CD4-positive, alpha-beta T cell treated with Interleukin-4 for 4 hours (primary cell): ENCODE data around the gene HDAC4.

Source experiments
- DNase-seq: peaks from one replicate; pipeline ENCODE4 v3.0.0-alpha.2; 2020

Gene HDAC4

DNA sequence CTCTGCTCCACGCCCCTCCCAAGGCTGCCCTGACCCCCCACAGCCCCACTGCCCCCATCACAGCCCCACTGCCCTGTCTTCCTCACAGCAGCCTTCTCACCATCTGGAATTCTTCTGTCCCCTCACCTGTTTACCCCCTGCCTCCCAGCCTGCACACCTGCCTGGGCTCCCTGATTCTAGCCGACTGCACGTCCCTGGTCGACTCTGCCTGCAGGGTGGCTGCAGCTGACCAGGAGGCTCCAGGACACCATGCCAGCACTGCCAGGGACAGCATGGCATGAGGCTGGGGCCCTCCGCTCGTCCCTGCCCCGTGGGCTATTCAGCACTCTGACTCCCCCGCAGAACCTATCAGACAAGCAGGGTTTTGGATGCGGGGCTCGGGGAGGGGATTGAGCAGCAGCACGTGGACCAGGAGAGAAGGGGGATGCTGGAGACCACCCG lies 254.1 kb downstream of the HDAC4 start:
- DNase-seq = no peak

DNA sequence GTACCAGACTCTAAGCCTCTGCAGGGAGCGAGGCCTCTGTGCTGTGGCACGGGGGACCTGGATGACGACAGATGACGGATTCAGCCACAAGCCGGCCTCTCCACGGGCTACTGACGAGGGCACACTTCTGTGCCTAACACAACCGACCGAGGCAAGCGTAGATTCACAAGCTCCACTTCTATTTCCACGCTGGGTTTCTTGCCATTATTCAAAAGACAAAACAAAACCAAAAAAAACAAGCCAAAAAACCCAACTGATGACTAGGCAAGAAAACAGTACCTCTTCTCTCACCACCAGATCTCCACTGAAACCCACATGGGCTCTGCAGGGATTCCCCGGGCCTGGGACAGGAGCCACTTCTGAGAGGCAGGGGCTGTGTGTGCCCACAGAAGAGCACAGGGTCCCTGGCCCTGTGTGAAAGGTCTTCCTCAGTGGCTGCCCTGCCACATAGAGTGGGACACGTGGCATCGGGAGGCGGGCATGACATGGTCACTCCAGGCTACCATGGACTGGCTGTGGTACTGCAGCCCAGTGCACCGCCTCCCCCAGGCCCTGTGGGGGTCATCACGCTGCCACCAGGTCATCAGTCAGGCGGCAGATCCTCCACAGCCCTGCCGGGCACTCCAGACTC lies 254.7 kb downstream of the HDAC4 start:
- DNase-seq = no peak

DNA sequence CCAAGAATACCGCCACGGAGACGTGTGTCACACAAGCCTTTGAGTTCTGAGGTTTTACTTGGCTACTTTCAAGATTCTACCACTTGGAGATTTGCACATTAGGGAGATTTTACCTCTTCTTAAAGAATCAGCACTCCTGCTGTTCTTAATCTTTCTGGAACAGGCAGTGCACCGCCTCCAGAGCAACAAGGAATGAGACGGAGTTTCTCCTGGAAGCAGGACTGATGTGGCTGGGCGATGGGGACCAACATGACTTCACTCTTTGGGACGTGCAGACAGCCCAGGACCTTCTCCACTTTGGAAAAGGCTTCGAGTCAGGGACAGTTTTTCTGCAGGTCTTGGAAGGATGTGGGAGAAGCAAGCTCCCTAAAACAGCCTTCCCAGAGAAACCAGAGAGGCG lies 255.2 kb downstream of the HDAC4 start:
- DNase-seq = no peak

DNA sequence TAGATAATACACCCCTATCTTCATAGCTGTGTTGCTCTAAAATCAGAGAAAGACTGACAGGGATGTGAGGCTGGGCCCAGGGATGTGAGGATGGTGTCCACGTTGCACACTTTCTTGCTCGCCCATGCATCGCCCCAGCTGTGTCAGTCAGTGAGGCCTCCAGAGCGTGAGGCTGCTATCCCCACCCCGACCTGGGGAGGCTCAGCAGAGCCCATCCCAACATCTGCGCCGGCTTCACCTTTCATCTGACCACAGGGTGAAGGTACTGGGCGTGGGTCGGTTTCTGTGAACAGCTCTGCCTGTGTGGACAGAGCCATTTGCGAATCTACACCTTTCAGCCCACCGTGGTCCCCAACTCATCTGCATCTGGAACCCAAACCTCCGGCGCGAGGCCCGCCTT lies 255.7 kb downstream of the HDAC4 start:
- DNase-seq = no peak

DNA sequence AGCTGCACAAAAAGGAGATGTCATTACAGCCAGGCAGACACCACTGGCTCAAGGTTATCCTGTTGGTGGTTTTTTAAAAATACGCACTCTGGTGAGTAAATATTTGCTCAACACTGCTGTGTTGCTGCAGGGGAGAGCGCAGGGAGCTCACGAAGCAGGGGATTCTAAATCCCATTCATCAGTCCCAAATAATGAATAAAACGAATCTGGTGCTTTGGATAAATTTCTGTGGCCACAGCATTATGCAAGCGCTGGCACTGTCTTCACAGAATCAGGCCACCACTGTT lies 256.2 kb downstream of the HDAC4 start:
- DNase-seq = no peak

DNA sequence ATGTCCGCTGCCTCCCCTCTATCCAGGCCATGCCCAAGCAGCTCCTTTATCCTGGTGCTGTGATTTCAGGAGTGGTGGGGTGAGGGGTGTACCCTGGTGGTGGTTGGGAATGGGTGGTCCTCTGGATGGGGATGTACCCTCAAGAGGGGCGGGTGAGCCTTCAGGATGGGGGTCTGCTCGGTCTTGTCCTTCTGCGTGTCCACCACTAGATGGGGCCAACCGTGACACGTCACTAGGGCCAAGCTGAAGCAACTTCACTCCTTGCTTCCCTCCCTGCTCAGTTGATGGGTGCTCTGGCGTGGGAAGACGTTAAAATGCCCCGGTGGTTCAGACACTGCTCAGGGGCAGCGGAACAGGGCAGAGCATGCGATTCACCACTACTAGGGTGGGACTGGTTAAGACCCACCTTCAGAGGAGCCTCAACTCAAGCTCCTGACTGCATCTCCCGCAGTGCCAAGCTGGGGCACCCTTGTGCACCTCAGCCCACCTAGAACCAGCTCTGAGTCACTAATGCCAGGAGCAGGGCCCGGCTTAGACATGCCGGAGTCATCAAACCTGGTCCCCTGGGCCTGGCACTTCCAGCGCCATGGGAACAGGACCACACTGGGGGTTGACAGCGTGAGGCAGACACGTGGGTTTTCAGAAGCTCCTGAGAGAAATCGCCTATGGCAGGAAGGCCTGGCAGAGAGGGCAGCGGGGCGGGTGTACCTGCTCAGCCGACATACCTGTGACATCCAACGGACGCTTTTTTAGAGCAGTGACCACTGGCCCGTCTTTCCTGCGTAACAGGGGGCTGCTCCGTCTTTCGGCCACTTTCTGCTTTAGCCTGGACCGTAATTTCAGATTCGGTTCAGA lies 256.7 kb downstream of the HDAC4 start:
- no peak for DNase-seq

DNA sequence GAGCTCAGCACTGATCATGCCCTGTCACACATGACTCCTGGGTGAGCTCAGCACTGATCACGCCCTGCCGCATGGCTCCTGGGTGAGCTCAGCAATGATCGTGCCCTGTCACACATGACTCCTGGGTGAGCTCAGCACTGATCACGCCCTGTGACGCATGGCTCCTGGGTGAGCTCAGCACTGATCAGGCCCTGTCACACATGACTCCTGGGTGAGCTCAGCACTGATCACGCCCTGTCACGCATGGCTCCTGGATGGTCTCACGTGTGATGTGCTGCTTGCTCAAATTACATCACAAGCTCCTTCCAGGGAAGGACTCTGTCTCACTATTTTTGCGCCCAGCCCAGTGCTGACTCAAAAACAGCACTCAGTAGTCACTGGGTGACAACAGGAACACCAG lies 258.0 kb downstream of the HDAC4 start:
- DNase-seq = no peak

DNA sequence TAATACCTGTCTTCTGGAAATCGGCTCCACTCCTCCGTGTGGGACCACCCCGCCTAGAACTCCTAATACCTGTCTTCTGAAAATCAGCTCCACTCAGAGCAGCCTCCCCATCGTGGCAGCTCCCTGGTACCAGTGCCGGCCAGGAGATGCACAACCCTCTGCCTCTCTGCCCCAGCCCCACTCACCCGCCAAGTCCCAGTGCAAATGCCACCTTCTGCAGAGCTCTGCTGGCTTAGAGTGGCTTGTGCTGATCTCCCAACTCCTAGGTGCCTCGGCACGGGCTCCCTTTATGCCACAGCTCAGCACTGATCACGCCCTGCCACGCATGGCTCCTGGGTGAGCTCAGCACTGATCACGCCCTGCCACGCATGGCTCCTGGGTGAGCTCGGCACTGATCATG lies 258.5 kb downstream of the HDAC4 start:
- no peak for DNase-seq

DNA sequence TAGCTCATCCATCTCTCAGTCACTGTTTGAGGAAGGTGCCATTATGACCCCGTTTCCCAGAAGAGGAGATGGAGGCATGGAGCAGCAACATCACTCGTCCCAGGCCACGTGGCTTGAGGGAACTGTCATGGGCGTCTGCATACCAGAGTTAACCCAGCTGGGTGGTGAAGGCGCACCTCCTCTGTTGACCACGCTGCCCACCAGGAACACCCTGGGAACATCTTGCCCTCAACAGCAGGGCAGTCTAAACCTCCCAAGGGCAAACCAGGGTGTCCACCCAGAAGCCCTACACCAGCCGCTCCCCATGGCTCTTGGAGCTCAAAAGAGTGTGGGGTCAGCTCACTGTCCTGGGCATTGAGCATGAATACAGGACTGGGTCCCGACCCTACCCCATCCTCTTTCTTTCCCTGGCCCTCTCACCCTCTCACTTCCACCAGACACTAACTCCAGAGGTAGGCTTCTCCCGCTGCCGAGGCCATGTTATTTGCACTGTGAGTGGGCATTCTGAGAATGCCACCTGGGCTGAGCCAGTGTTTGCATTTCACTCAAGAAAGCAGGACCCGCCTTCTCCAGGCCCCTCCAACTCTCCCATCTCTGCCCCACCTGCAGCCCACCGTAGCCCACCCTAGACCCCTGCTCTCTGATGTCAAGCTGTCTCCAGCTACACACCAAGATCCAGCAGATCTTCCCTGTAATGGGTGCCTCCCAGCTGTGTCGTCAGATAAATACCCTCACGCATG lies 259.6 kb downstream of the HDAC4 start:
- no peak for DNase-seq

DNA sequence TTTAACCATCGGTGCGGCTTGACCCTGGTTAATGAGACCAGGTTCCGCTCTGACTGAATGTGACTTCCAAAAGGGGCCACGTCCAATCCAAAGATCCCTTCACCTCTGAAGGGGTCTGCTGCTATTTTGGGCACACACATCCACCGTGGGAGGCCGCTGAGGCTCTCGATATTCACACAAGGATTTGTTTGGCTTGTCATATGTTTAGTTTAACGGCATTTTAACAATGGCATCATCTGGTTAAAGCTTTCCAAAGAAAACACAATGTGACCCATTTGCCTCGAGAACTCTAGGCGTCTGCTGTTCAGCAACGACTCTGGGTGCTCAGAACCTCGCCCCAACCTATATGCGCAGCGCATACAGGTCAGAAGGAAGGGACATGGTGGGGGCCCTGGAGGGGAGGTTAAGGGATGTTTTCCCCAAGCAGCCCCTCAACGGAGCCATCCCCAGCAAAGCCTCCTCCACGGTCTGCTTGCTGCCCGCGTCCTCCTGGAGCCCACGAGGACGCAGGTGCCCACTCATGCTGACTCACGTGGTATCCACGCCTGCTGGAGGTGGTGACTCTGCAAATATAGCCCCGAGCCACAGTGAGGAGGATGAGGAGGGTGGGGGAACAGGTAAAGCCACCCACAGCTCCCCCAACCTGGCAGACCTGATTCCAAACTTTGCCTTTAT lies 260.3 kb downstream of the HDAC4 start:
- DNase-seq = no peak

DNA sequence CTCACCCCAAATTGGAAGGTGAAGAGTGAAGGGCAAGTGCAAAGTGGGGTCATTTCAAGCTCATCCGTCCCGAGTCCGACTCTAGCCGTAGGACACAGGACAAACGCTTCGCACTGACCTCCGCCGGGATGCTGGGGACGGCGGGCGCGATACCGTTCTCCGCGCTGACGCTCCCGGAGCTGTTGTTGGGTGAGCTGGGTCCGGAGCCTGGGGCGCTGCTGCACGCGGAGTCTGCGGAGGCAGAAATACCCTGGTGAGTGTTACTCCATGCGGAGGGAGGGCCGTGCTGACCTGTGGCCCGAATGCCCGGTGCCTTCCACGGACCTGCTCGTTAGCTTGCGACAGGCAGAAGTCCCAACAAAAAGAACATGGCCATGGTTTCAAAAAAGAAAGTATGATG lies 261.3 kb downstream of the HDAC4 start:
- DNase-seq = no peak

DNA sequence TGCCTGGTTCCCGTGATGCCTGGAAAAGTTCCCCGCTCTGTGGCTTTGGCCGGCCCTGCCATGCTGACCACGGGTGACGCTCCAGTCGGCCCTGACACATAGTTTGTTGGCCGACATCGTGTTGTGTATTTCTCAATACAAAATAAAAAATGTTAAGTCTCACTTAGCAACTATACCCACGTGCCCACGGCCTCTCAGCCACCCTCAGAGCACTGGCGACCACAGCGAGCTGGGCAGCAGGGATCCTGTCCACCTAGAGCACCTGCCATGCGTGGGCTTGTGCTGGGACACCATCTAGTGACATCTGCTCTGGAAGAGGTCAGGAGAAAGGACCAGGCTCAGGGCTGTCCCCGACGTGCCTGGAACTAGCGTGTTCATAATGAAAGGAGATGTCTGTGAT lies 261.7 kb downstream of the HDAC4 start:
- no peak for DNase-seq

DNA sequence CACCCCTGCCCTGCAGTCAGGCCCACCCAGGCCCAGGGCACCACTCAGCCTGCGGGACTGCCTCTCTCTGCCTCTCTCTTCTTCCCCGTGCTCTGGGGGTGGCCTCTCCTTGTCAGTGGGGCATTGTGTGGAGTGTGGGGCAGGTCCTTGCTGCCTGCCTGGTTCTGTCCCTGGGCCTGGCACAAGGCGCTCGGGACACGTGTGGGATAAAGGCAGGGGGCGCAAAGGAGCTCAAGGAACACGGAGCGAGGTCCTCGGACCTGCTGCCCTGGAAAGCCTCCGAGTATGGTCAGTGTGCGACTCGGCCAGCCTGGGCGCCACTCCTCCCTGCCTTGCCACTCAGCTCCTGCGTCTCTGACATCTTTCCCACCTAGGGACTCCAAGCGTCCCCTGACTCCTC lies 262.2 kb downstream of the HDAC4 start:
- no peak for DNase-seq

DNA sequence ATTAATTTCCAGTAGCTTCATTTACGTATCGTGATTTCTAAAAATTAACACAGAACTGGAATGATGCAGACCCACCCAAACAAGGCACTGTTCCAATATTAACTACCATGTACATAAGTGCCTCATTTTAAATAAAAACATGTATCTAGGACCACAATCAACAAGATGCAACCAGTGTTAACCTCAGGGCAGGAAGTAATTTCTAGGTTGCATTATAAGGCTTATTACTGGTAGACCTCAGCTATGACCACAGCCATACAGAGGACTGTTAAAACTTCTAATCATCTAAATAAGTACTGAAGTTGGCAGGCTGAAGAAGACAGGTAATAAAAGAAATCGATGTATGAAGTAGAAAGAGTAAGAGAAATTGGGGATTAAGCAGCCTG lies 262.9 kb downstream of the HDAC4 start:
- no peak for DNase-seq

DNA sequence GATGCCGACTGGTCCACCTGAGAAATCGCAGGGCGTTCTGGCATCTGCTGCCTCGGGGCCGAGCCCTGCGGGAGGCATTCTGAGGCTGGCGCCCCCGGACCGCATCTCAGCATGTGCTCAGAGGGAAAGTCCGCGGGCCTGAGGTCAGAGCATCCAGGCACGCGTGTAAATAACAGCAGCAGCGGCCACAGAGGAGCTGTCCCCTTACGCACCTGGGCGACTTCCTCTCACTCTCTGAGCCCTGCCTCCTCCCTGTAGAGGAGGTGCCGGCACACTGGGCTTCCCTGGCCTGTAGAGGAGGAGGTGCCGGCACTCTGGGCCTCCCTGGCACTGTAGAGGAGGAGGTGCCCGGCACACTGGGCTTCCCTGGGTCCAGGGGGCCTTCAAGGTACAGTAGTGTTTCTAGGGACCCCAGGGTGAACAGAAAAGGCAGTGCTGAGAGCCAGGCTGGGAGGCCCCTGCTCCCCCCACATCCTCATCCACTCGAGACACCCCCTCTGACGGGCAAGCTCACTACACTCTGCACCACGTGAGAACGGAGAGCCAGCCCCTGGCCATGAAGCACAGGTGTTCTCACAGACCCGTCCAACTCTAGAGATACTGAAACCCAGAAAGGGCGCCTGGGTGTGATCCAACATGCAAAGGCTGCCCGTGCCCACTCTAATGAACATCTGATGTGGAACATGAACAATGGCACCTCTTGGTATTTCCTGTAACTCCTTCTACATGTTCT lies 263.5 kb downstream of the HDAC4 start:
- no peak for DNase-seq

DNA sequence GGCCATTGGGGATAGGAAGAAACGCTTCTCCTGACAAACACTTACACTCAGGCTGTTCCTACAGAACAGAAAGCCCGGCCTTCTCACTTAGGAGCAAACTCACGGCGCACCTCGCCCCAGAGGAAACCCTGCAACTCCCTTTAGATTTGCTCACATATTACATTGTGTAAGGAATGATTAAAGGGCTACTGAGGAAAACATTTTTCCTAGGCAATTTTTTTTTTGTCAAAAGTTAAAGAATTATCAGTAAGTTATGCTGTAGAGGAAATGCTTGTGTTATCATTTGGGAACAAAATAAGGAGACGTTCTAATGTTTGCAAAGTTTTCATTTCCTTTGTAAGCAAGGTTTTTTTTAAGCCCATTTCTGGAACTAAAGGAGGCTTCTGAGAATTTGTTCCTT lies 264.1 kb downstream of the HDAC4 start:
- DNase-seq = no peak

DNA sequence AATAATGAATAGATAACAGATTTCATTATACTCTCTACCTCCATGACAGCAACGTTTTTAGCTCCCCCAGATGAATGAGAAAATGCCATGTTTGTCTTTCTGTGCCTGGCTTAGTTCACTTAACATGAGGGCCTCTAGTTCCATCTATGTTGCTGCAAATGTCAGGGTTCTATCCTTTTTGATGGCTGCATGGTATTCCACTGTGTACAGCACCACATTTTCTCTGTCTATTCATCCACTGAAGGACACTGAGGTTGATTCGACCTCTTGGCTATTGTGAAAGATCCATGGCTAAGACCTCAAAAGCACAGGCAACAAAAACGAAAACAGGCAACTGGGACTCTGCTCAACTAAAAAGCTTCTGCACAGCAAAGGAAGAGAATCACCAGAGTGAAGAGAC lies 264.6 kb downstream of the HDAC4 start:
- DNase-seq = no peak

DNA sequence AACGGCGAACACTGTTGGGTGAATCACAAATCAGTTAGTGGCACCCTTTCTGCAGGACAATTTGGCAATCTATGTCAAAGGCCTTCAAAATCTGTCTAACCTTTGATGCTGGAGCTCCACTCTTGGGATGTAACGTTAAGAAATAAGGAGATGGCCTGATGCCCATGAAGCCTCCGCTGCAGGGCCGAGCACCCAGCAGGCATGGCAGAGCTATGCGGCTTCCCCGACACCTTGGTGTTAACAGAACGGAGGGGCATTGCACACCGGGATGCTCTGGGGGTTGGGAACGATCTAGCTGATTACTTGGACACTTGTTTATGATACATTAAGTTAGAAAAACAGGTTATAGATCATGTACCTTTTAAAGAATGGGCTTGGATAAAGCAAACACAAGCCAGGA lies 265.3 kb downstream of the HDAC4 start:
- no peak for DNase-seq

DNA sequence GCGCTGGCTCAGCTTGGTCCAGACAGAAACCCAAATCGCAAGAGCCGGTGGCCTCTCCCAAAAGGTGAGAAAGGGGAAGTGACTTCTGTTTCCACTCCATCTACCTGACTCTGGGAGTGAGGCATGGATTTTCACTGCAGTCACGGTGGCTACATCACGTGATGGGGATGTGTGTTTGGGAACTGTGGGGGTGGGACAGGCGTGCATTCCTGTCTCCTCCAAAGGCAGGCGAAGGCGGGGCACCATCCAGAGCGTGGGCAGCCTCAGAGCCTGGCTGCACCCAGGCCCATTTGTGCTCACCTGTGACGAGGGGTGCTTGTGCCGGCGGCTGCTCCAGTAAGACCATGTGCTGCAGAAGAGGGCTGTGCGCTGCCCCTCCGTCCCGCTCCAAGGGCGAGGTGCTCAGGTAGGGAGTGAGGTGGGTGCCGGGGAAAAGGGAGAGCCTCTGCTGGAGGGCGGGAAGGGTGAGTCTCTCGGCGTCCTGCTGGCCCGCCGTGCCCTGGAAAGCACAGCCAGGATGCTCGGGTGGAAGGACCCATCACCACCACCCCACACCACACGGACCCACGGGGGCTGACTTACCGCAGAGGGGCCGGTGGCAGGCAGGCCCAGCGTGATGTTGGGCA lies 266.8 kb downstream of the HDAC4 start:
- DNase-seq = no peak

DNA sequence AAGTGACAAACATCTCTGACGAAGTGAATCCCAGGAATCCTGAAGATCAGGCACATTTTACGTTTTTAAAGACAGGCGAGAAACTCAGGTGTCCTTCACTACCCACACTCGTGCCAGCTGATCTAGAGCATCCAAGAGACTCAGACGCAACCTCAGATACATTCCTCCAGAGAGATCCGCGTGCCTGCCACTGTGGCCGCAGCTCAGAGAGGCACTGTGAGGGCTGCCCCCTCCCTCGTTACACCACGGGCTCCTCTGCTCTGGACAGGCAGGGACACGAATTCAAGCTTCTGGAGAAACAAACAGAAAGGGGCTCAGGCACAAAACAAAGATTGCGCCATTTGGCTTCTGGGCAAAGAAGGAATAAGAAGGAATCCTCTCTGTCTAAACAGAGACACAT lies 268.0 kb downstream of the HDAC4 start:
- no peak for DNase-seq

DNA sequence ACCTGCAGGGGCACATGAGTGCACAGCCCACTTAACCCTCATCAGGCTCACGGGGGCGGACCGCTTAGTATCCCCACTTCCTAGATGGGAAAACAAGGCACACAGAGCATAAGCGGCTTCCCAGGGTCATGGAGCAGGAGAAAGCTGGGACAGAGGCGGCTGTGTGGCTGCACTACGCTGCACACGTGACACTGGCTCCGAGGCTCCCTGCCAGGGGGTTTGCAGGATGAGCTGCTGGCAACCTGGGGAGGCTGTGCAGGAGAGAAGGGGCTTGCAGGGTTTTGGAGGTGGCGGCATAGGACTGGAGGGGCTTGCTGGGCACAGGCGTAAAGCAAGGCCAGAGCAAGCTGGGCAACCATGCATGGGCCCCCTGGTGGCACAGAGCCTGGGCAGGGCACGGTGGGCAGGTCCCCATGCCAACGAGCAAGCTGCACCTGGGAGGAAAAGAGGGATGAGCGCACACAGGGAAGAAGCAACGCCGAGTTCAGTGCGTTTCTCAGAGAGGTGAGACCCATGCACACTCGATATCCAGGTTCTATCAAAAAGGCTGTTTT lies 268.6 kb downstream of the HDAC4 start:
- DNase-seq = no peak

DNA sequence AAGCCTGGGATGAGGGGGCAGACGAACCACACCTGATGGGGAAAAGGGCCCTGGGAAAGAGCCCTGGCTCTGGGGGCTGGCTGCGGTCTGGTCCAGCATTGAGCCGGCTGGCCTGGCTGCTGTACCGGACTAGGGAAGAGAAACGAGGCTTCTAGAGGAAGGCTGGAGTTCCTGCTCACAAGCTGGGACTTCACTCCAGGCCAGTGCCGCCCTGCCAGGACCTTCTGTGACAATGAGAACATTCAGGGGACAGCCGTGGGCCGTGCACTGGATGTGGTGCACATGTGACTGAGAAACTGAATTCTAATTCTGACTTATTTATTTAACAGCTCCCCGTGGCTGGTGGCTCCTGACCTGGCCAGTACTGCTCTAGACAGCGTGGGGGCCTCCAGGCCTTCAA lies 269.3 kb downstream of the HDAC4 start:
- DNase-seq = no peak
